ENCODE measurements around the gene TGFA.
"Not testable (repeated sequence)": the region's sequence is repeated elsewhere in the genome, so short reads cannot be mapped to it uniquely, and the experiment has no call there.

Gene TGFA

GRCh38 chr2:70472221-70472890, 81.3 kb downstream of the TGFA start:
- Histone ChIP-seq H3K27me3 (ENCODE audit: control insufficient read depth in 5 of 5, insufficient read depth in 4 of 5, low read length in 5 of 5) (peaks cover 0 to 8% (median 4%) of the 10 kb centered on the region in 5 donors), H3K27ac (ENCODE audit: low read depth, low read length) (no peak overlapping the region), H3K9me3 (ENCODE audit: control insufficient read depth in 5 of 5, low read length in 5 of 5) (no peaks in the 10 kb centered on the region), H3K9ac (ENCODE audit: low read length in 5 of 5) (no peak overlapping the region), H3K4me3 (ENCODE audit: low read depth in 1 of 5, low read length in 5 of 5) (no peak overlapping the region), H3K4me1 (ENCODE audit: control insufficient read depth in 5 of 5, insufficient read depth in 5 of 5, low read length in 5 of 5) (peaks cover 0 to 31% (median 5%) of the 10 kb centered on the region in 5 donors), H3K36me3 (ENCODE audit: control insufficient read depth in 5 of 5, insufficient read depth in 5 of 5, low read length in 5 of 5) (no peaks in the 10 kb centered on the region)

DNA sequence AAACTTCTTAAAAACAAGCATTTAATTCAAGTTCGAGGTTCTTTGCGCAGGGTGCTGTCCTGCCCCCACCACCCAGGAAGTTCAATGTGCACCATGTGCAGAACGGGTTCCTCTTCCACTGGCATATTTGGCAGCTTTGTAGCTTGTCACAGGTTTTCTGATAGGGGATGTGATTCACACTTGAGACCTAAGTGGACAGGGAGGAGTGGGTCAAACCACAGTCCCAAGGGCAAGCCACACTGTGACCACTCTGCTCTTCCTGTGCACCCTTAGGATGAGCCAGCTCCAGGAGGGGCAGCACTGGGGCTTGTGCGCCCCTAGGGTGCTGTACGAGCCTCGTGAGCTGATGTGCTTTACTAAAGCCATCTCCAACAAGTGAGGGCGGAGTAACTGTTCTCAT, 82.5 kb downstream of the TGFA start:
- peaks cover 0 to 31% (median 5%) of the 10 kb centered on the region in 5 donors for H3K4me1 ChIP-seq (ENCODE audit: control insufficient read depth in 5 of 5, insufficient read depth in 5 of 5, low read length in 5 of 5)
- H3K27ac ChIP-seq (ENCODE audit: low read depth, low read length) = no peak overlapping the region
- H3K4me3 ChIP-seq (ENCODE audit: low read depth in 1 of 5, low read length in 5 of 5) = no peak overlapping the region
- H3K27me3 ChIP-seq (ENCODE audit: control insufficient read depth in 5 of 5, insufficient read depth in 4 of 5, low read length in 5 of 5) = peaks cover 0 to 8% (median 4%) of the 10 kb centered on the region in 5 donors
- no peaks in the 10 kb centered on the region for H3K36me3 ChIP-seq (ENCODE audit: control insufficient read depth in 5 of 5, insufficient read depth in 5 of 5, low read length in 5 of 5)
- H3K9ac ChIP-seq (ENCODE audit: low read length in 5 of 5) = no peak overlapping the region
- H3K9me3 ChIP-seq (ENCODE audit: control insufficient read depth in 5 of 5, low read length in 5 of 5) = no peaks in the 10 kb centered on the region

DNA sequence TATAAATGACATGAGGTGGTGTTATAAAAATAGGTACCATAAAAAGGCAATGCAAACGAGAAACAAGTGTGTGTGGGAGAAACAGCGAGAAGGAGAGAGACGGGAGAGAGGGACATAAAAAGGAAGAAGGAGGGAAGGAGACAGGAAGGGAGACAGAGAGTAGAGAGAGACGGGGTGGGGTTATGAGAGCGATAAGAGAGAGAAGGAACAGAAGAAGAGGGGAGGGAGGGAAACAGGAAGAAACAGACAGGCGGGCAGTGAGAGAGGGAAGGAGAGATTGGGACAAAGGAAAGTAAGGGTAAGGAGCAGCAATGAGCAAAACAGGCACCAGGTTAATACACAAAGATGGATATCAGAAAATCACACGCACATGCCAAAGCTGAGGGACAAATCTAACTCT, 83.7 kb downstream of the TGFA start:
- Histone ChIP-seq H3K4me3 (ENCODE audit: low read depth in 1 of 5, low read length in 5 of 5) (no peak overlapping the region), H3K27me3 (ENCODE audit: control insufficient read depth in 5 of 5, insufficient read depth in 4 of 5, low read length in 5 of 5) (peaks cover 0 to 8% (median 2%) of the 10 kb centered on the region in 5 donors), H3K27ac (ENCODE audit: low read depth, low read length) (no peak overlapping the region), H3K36me3 (ENCODE audit: control insufficient read depth in 5 of 5, insufficient read depth in 5 of 5, low read length in 5 of 5) (no peaks in the 10 kb centered on the region), H3K9me3 (ENCODE audit: control insufficient read depth in 5 of 5, low read length in 5 of 5) (no peaks in the 10 kb centered on the region), H3K4me1 (ENCODE audit: control insufficient read depth in 5 of 5, insufficient read depth in 5 of 5, low read length in 5 of 5) (peaks cover 0 to 31% (median 5%) of the 10 kb centered on the region in 5 donors), H3K9ac (ENCODE audit: low read length in 5 of 5) (no peak overlapping the region)

DNA sequence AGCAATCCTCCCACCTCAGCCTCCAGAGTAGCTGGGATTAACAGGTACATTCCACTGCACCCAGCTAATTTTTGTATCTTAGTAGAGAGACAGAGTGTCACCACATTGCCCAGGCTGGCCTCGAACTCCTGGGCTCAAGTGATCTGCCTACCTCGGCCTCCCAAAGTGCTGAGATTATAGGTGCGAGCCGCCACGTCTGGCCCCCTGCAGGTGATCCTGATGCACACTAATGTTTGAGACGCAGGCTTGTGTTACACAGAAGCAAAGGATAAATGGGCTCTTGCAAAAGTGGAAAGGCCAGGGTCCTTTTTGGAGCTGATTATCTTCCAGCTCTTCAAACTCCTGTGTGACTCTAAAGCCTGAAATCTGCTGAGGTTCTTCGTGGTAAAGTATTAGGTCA, 84.2 kb downstream of the TGFA start:
- H3K4me1 ChIP-seq (ENCODE audit: control insufficient read depth in 5 of 5, insufficient read depth in 5 of 5, low read length in 5 of 5) = peaks cover 0 to 31% (median 5%) of the 10 kb centered on the region in 5 donors

DNA sequence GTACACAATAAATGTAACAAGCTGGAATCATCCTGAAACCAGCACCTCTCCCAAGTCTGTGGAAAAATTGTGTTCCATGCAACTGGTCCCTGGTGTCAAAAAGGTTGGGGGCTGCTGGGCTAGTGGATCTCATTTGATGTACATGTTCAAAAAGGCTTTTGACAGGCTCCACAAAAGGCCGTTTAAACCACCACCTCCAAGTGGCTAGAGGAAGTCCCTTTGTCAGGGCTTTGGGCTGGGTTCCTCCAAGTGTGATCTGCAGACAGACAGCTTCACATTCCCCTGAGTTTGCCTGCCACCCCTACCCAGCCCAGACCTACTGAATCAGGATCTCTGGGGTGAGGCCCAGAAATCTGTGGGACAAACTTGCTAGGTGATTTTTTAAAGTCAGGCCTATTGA, 84.7 kb downstream of the TGFA start:
- H3K36me3 ChIP-seq (ENCODE audit: control insufficient read depth in 5 of 5, insufficient read depth in 5 of 5, low read length in 5 of 5) = no peaks in the 10 kb centered on the region
- no peak overlapping the region for H3K27ac ChIP-seq (ENCODE audit: low read depth, low read length)
- H3K4me1 ChIP-seq (ENCODE audit: control insufficient read depth in 5 of 5, insufficient read depth in 5 of 5, low read length in 5 of 5) = peaks cover 0 to 31% (median 5%) of the 10 kb centered on the region in 5 donors
- peaks cover 0 to 8% (median 2%) of the 10 kb centered on the region in 5 donors for H3K27me3 ChIP-seq (ENCODE audit: control insufficient read depth in 5 of 5, insufficient read depth in 4 of 5, low read length in 5 of 5)
- H3K9ac ChIP-seq (ENCODE audit: low read length in 5 of 5) = no peak overlapping the region
- no peaks in the 10 kb centered on the region for H3K9me3 ChIP-seq (ENCODE audit: control insufficient read depth in 5 of 5, low read length in 5 of 5)
- H3K4me3 ChIP-seq (ENCODE audit: low read depth in 1 of 5, low read length in 5 of 5) = no peak overlapping the region

More for the DNA sequence above, 84.2 kb downstream of the TGFA start:
- peaks cover 0 to 8% (median 2%) of the 10 kb centered on the region in 5 donors for H3K27me3 ChIP-seq (ENCODE audit: control insufficient read depth in 5 of 5, insufficient read depth in 4 of 5, low read length in 5 of 5)
- no peaks in the 10 kb centered on the region for H3K9me3 ChIP-seq (ENCODE audit: control insufficient read depth in 5 of 5, low read length in 5 of 5)
- H3K27ac ChIP-seq (ENCODE audit: low read depth, low read length) = no peak overlapping the region
- H3K9ac ChIP-seq (ENCODE audit: low read length in 5 of 5) = no peak overlapping the region
- H3K4me3 ChIP-seq (ENCODE audit: low read depth in 1 of 5, low read length in 5 of 5) = no peak overlapping the region
- no peaks in the 10 kb centered on the region for H3K36me3 ChIP-seq (ENCODE audit: control insufficient read depth in 5 of 5, insufficient read depth in 5 of 5, low read length in 5 of 5)

- H3K9me3 ChIP-seq (ENCODE audit: control insufficient read depth in 5 of 5, low read length in 5 of 5) = no peaks in the 10 kb centered on the region
- no peak overlapping the region for H3K4me3 ChIP-seq (ENCODE audit: low read depth in 1 of 5, low read length in 5 of 5)
- H3K4me1 ChIP-seq (ENCODE audit: control insufficient read depth in 5 of 5, insufficient read depth in 5 of 5, low read length in 5 of 5) = peaks cover 0 to 24% (median 5%) of the 10 kb centered on the region in 5 donors
- H3K36me3 ChIP-seq (ENCODE audit: control insufficient read depth in 5 of 5, insufficient read depth in 5 of 5, low read length in 5 of 5) = no peaks in the 10 kb centered on the region
- H3K27me3 ChIP-seq (ENCODE audit: control insufficient read depth in 5 of 5, insufficient read depth in 4 of 5, low read length in 5 of 5) = peaks cover 0 to 5% (median 2%) of the 10 kb centered on the region in 5 donors
- H3K9ac ChIP-seq (ENCODE audit: low read length in 5 of 5) = no peak overlapping the region
- H3K27ac ChIP-seq (ENCODE audit: low read depth, low read length) = no peak overlapping the region
Observed at GRCh38 chr2:70467831-70468779, 85.5 kb downstream of the TGFA start.

DNA sequence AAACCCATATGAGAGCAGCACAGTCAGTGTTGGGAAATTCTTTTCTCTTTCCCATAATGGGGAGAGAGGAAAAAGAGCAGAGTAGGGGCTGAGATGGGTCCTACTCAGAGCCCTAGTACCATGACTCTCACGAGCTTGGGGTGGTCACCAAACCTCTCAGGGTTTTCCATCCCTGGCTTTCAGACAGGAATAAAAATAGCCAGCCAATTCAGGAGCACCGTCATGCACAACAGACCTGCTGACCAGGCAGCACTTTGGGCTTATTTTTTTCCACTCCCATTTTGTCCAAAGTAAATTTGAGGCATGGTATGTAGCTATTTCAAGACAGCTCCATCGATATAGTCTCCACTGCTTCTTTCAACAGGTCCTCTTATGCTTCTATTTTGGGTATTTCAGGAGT, 86.4 kb downstream of the TGFA start:
- H3K27ac ChIP-seq (ENCODE audit: low read depth, low read length) = no peak overlapping the region
- H3K9ac ChIP-seq (ENCODE audit: low read length in 5 of 5) = no peak overlapping the region
- H3K9me3 ChIP-seq (ENCODE audit: control insufficient read depth in 5 of 5, low read length in 5 of 5) = no peaks in the 10 kb centered on the region
- no peak overlapping the region for H3K4me3 ChIP-seq (ENCODE audit: low read depth in 1 of 5, low read length in 5 of 5)
- peaks cover 0 to 17% (median 4%) of the 10 kb centered on the region in 5 donors for H3K4me1 ChIP-seq (ENCODE audit: control insufficient read depth in 5 of 5, insufficient read depth in 5 of 5, low read length in 5 of 5)
- no peaks in the 10 kb centered on the region for H3K36me3 ChIP-seq (ENCODE audit: control insufficient read depth in 5 of 5, insufficient read depth in 5 of 5, low read length in 5 of 5)
- peaks cover 0 to 4% (median 2%) of the 10 kb centered on the region in 5 donors for H3K27me3 ChIP-seq (ENCODE audit: control insufficient read depth in 5 of 5, insufficient read depth in 4 of 5, low read length in 5 of 5)

GRCh38 chr2:70466647-70467046, 87.0 kb downstream of the TGFA start:
- H3K4me3 ChIP-seq (ENCODE audit: low read depth in 1 of 5, low read length in 5 of 5); H3K9me3 ChIP-seq (ENCODE audit: control insufficient read depth in 5 of 5, low read length in 5 of 5); H3K27me3 ChIP-seq (ENCODE audit: control insufficient read depth in 5 of 5, insufficient read depth in 4 of 5, low read length in 5 of 5); H3K36me3 ChIP-seq (ENCODE audit: control insufficient read depth in 5 of 5, insufficient read depth in 5 of 5, low read length in 5 of 5); H3K27ac ChIP-seq (ENCODE audit: low read depth, low read length); H3K9ac ChIP-seq (ENCODE audit: low read length in 5 of 5): not testable (repeated sequence)
- H3K4me1 ChIP-seq (ENCODE audit: control insufficient read depth in 5 of 5, insufficient read depth in 5 of 5, low read length in 5 of 5) = peaks cover 0 to 13% (median 2%) of the 10 kb centered on the region in 5 donors

DNA sequence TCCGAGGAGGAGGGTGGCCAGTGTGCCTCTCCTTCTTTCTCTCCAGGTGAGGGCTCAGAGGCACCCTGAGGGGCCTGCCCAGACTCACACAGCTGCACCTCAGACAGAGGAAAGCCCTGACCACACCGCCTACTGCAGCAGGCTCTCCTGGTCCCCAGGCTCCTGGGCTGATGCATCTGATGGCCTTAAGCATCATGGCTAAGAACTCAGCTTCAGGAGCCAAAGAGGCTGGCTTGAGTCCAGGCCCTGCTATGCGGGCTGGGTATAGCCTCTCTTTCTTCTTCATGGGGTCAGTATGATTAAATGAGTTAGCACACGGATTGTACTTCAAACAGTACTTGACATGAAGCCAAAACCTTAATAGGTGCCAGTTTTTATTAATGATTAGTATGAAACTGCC, 89.6 kb downstream of the TGFA start:
- Histone ChIP-seq H3K4me1 (ENCODE audit: control insufficient read depth in 5 of 5, insufficient read depth in 5 of 5, low read length in 5 of 5) (peaks cover 0 to 8% (median 0%) of the 10 kb centered on the region in 5 donors), H3K27me3 (ENCODE audit: control insufficient read depth in 5 of 5, insufficient read depth in 4 of 5, low read length in 5 of 5) (peaks cover 0 to 5% (median 4%) of the 10 kb centered on the region in 5 donors), H3K27ac (ENCODE audit: low read depth, low read length) (no peak overlapping the region), H3K9me3 (ENCODE audit: control insufficient read depth in 5 of 5, low read length in 5 of 5) (no peaks in the 10 kb centered on the region), H3K9ac (ENCODE audit: low read length in 5 of 5) (no peak overlapping the region), H3K4me3 (ENCODE audit: low read depth in 1 of 5, low read length in 5 of 5) (no peak overlapping the region), H3K36me3 (ENCODE audit: control insufficient read depth in 5 of 5, insufficient read depth in 5 of 5, low read length in 5 of 5) (no peaks in the 10 kb centered on the region)

DNA sequence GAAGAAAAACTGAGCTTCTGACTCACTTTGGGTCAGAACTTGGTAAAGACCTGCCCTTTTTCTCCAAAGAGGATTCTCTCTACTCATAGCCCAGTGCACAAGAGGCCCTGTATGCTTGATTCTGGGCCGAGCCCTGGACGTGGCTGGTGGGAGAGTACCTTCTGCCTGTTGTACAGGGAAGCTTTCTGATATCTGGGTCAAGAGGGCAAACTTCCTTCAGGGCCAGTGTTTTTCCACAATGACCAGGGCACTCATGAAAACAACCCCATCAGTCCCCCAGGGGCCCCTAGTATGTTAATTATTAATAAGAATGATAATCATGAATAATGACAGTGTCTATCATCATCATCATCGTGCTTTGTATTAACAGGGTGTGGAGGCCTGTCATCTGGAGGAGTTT, 90.0 kb downstream of the TGFA start:
- H3K4me3 ChIP-seq (ENCODE audit: low read depth in 1 of 5, low read length in 5 of 5) = no peak overlapping the region

More for the DNA sequence above, 90.0 kb downstream of the TGFA start:
- peaks cover 0 to 8% (median 0%) of the 10 kb centered on the region in 5 donors for H3K4me1 ChIP-seq (ENCODE audit: control insufficient read depth in 5 of 5, insufficient read depth in 5 of 5, low read length in 5 of 5)
- peaks cover 0 to 5% (median 4%) of the 10 kb centered on the region in 5 donors for H3K27me3 ChIP-seq (ENCODE audit: control insufficient read depth in 5 of 5, insufficient read depth in 4 of 5, low read length in 5 of 5)
- H3K9ac ChIP-seq (ENCODE audit: low read length in 5 of 5) = no peak overlapping the region
- no peak overlapping the region for H3K27ac ChIP-seq (ENCODE audit: low read depth, low read length)
- no peaks in the 10 kb centered on the region for H3K9me3 ChIP-seq (ENCODE audit: control insufficient read depth in 5 of 5, low read length in 5 of 5)
- H3K36me3 ChIP-seq (ENCODE audit: control insufficient read depth in 5 of 5, insufficient read depth in 5 of 5, low read length in 5 of 5) = no peaks in the 10 kb centered on the region
